H9 (cell line): ENCODE data around the gene FOXB2. TPM values are rescaled to one million over a fixed set of nuclear protein-coding genes. Genes with fewer than 3 reads are reported as not detected.

Experiments used
- DNase-seq: peaks from one replicate; pipeline ENCODE4 v3.0.0-alpha.2; 2017
- H2AFZ ChIP-seq: one replicate; pipeline ENCODE4 v1.6.1; 2013; ENCODE audit warnings: mild to moderate bottlenecking, low read length, control low read depth, moderate library complexity
- H2AK5ac ChIP-seq: 2 replicates; pipeline ENCODE4 v1.6.1; 2013; ENCODE audit warnings: low read length, control low read depth, mixed read lengths; ENCODE audit not compliant: insufficient read length
- H2BK120ac ChIP-seq: one replicate; pipeline ENCODE4 v1.6.1; 2013; ENCODE audit warnings: low read depth, mild to moderate bottlenecking, low read length, control low read depth, inconsistent platforms; ENCODE audit not compliant: poor library complexity, severe bottlenecking
- H2BK12ac ChIP-seq: 2 replicates; pipeline ENCODE4 v1.6.1; 2013; ENCODE audit warnings: low read length, control low read depth, mixed read lengths, low read depth; ENCODE audit not compliant: insufficient read length
- H2BK15ac ChIP-seq: 2 replicates; pipeline ENCODE4 v1.6.1; 2013; ENCODE audit warnings: low read depth, low read length, control low read depth
- H2BK20ac ChIP-seq: one replicate; pipeline ENCODE4 v1.6.1; 2013; ENCODE audit warnings: low read depth, mild to moderate bottlenecking, low read length, control low read depth, inconsistent platforms; ENCODE audit not compliant: poor library complexity, severe bottlenecking
- H2BK5ac ChIP-seq: 2 replicates; pipeline ENCODE4 v1.6.1; 2013; ENCODE audit warnings: low read length, control low read depth, mixed read lengths; ENCODE audit not compliant: insufficient read length
- H3K14ac ChIP-seq: 2 replicates; pipeline ENCODE4 v1.6.1; 2013; ENCODE audit warnings: low read length, control low read depth; ENCODE audit not compliant: insufficient read depth
- H3K18ac ChIP-seq: 2 replicates; pipeline ENCODE4 v1.6.1; 2013; ENCODE audit warnings: low read depth, mild to moderate bottlenecking, mixed read lengths, low read length, control low read depth; ENCODE audit not compliant: insufficient read length
- H3K23ac ChIP-seq: 2 replicates; pipeline ENCODE4 v1.6.1; 2013; ENCODE audit warnings: low read length, control low read depth, mixed read lengths, low read depth; ENCODE audit not compliant: insufficient read length
- H3K23me2 ChIP-seq: 2 replicates; pipeline ENCODE4 v1.6.1; 2013; ENCODE audit warnings: low read depth, mild to moderate bottlenecking, mixed read lengths, low read length, control low read depth; ENCODE audit not compliant: insufficient read length, poor library complexity, severe bottlenecking
- H3K27ac ChIP-seq: 2 replicates; pipeline ENCODE4 v1.5.1; 2013; ENCODE audit warnings: low read length, control low read depth, mixed read lengths, low read depth; ENCODE audit not compliant: insufficient read length
- H3K27me3 ChIP-seq: 2 replicates; pipeline ENCODE4 v1.6.1; 2013; ENCODE audit warnings: low read length, control low read depth, inconsistent platforms; ENCODE audit not compliant: insufficient read depth
- H3K4ac ChIP-seq: 2 replicates; pipeline ENCODE4 v1.6.1; 2013; ENCODE audit warnings: low read depth, mild to moderate bottlenecking, control low read depth, inconsistent platforms, low read length, moderate library complexity
- H3K4me1 ChIP-seq: 2 replicates; pipeline ENCODE4 v1.6.1; 2013; ENCODE audit warnings: low read length, control low read depth, inconsistent platforms; ENCODE audit not compliant: insufficient read depth
- H3K4me2 ChIP-seq: 2 replicates; pipeline ENCODE4 v1.6.1; 2013; ENCODE audit warnings: low read length, control low read depth, mixed read lengths; ENCODE audit not compliant: insufficient read length, insufficient read depth
- H3K56ac ChIP-seq: 2 replicates; pipeline ENCODE4 v1.6.1; 2013; ENCODE audit warnings: low read depth, mild to moderate bottlenecking, mixed read lengths, low read length, control low read depth; ENCODE audit not compliant: insufficient read length
- H3K79me1 ChIP-seq: 2 replicates; pipeline ENCODE4 v1.6.1; 2013; ENCODE audit warnings: low read depth, mild to moderate bottlenecking, moderate library complexity, low read length, control low read depth, inconsistent platforms; ENCODE audit not compliant: insufficient read depth, poor library complexity, severe bottlenecking
- H3K79me2 ChIP-seq: 2 replicates; pipeline ENCODE4 v1.6.1; 2013; ENCODE audit warnings: low read length, control low read depth, inconsistent platforms; ENCODE audit not compliant: insufficient read depth
- H3K9ac ChIP-seq: 2 replicates; pipeline ENCODE4 v1.6.1; 2013; ENCODE audit warnings: low read length, control low read depth, mixed read lengths; ENCODE audit not compliant: insufficient read length; ENCODE audit errors: extremely low read depth
- H3K9me3 ChIP-seq: one replicate; pipeline ENCODE4 v1.6.1; 2013; ENCODE audit warnings: low read depth, low read length, inconsistent platforms; ENCODE audit not compliant: control insufficient read depth
- H3T11ph ChIP-seq: one replicate; pipeline ENCODE4 v1.6.1; 2013; ENCODE audit warnings: mild to moderate bottlenecking, low read length, control low read depth, inconsistent platforms
- H4K20me1 ChIP-seq: one replicate; pipeline ENCODE4 v1.6.1; 2013; ENCODE audit not compliant: control insufficient read depth, insufficient read length, insufficient read depth
- H4K5ac ChIP-seq: 2 replicates; pipeline ENCODE4 v1.6.1; 2013; ENCODE audit warnings: low read depth, mild to moderate bottlenecking, mixed read lengths, low read length, control low read depth; ENCODE audit not compliant: insufficient read length
- H4K8ac ChIP-seq: replicated peaks from 2 replicates; pipeline ENCODE4 v1.6.1; 2013; ENCODE audit warnings: low read length, control low read depth, mixed read lengths, low read depth; ENCODE audit not compliant: insufficient read length
- H4K91ac ChIP-seq: 2 replicates; pipeline ENCODE4 v1.6.1; 2013; ENCODE audit warnings: low read depth, mild to moderate bottlenecking, moderate library complexity, mixed read lengths, low read length, control low read depth; ENCODE audit not compliant: insufficient read length
- H3K27ac Mint-ChIP-seq, 3 experiments: 2 replicates in 2 of 3; 3 replicates in 1 of 3; pipeline ENCODE4 v1.8.0; 2020 to 2021; ENCODE audit warnings: mixed read lengths in 3 of 3, mild to moderate bottlenecking in 1 of 3, moderate library complexity in 1 of 3
- H3K27me3 Mint-ChIP-seq: 2 replicates; pipeline ENCODE4 v1.8.0; 2021; ENCODE audit warnings: low read depth, mild to moderate bottlenecking, moderate library complexity, mixed read lengths
- H3K36me3 Mint-ChIP-seq, 3 experiments: 2 replicates in 2 of 3; 3 replicates in 1 of 3; pipeline ENCODE4 v1.8.0; 2020 to 2021; ENCODE audit warnings: low read depth in 3 of 3, mixed read lengths in 3 of 3; ENCODE audit not compliant: insufficient read depth in 1 of 3
- H3K4me1 Mint-ChIP-seq, 2 experiments: 2 replicates each; pipeline ENCODE4 v1.8.0; 2020; ENCODE audit warnings: mixed read lengths in 2 of 2
- H3K4me3 Mint-ChIP-seq, 2 experiments: 2 replicates in 1 of 2; 3 replicates in 1 of 2; pipeline ENCODE4 v1.8.0; 2020 to 2021; ENCODE audit warnings: mild to moderate bottlenecking in 2 of 2, mixed read lengths in 2 of 2, moderate library complexity in 1 of 2
- H3K9me3 Mint-ChIP-seq, 2 experiments: 2 replicates in 1 of 2; 3 replicates in 1 of 2; pipeline ENCODE4 v1.8.0; 2020; ENCODE audit warnings: mild to moderate bottlenecking in 2 of 2, mixed read lengths in 2 of 2, moderate library complexity in 1 of 2
- CTCF ChIP-seq: fragments of 200-600 bp; sonication (generic); conservative IDR thresholded peaks from 3 replicates; pipeline ENCODE4 v1.8.0; 2021; ENCODE audit warnings: antibody characterized with exemption, mild to moderate bottlenecking
- WGBS: extraction: QIAGEN DNeasy Blood & Tissue Kit; methylation state at CpG from one replicate; pipeline ENCODE4 v1.1.7; 2013; ENCODE audit warnings: missing lambda C conversion rate, low lambda C conversion rate, mixed read lengths; ENCODE audit not compliant: insufficient read length; ENCODE audit errors: extremely low coverage; 5-methylcytosine and 5-hydroxymethylcytosine counted together
- total RNA-seq: library from RNA; stranded (reverse); gene quantifications from 2 replicates; pipeline ENCODE4 v1.2.1, GENCODE V29; 2021

FOXB2 gene
- total RNA-seq, 1 experiment from 2014 or later, result 7.8 TPM

- Mint-ChIP-seq H3K36me3 (no peaks in the 10 kb centered on the region), H3K27me3 (peaks cover 1% of the 10 kb centered on the region; the same call in 1 of the 2 replicates), H3K4me3 (no peak overlapping the region), H3K4me1 (peaks cover 3% of the 10 kb centered on the region in 2 experiments), H3K9me3 (no peaks in the 10 kb centered on the region), H3K27ac (no peak overlapping the region)
- no peak for TF ChIP-seq CTCF
- Histone ChIP-seq H3K9ac (no peak overlapping the region), H3K79me2 (no peaks in the 10 kb centered on the region), H2BK120ac (no peak overlapping the region), H3K9me3 (no peaks in the 10 kb centered on the region), H2BK12ac (no peak overlapping the region), H2AK5ac (no peak overlapping the region), H3K27me3 (no peaks in the 10 kb centered on the region), H4K20me1 (no peaks in the 10 kb centered on the region), H3K27ac (no peak overlapping the region), H3K4me2 (no peak overlapping the region), H2AFZ (no peak overlapping the region), H4K91ac (no peak overlapping the region), H3K79me1 (no peaks in the 10 kb centered on the region), H2BK15ac (no peak overlapping the region), H3K23ac (no peak overlapping the region), H2BK20ac (no peak overlapping the region), H3K14ac (no peak overlapping the region), H3T11ph (no peak overlapping the region), H3K4me1 (no peaks in the 10 kb centered on the region), H4K5ac (no peak overlapping the region), H4K8ac (no peak overlapping the region), H2BK5ac (no peak overlapping the region), H3K56ac (no peak overlapping the region), H3K4ac (no peak overlapping the region), H3K18ac (no peak overlapping the region), H3K23me2 (no peaks in the 10 kb centered on the region)
- no CpG with 5 or more reads among the region's 4 CpGs for WGBS
- DNase-seq, result no peak
Measured at GRCh38 chr9:76984486-76984885, 35.0 kb upstream of the FOXB2 start.
